NCI-H748 treated with DMSO at 0.1 percent for 48 hours (cell line): ENCODE measurements around the gene SPATA9.
"Not testable (repeated sequence)": the region's sequence is repeated elsewhere in the genome, so short reads cannot be mapped to it uniquely, and the experiment has no call there.

Experiments used
- DNase-seq: peaks from one replicate; lab custom pipeline; 2025; lab: John Stamatoyannopoulos, UW

The SPATA9 gene

DNA sequence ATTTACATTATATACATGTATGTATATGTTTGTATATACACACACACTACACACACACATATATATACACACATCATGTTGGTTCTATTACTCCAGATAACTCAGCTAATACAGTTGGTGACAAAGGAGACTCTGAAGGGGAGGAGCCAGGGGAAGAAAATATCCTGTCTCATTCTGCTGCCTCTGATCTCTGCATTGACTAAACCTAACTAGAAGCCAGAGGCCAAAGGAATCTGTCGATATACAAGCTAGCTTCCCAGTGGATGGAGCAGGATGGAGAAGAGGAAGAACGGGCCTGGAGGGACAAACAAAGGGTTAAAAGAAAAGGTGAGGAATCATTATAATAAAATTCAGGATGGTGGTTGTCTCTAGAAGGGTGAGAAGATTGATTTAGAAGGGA is 34.6 kb upstream of the SPATA9 start:
- no peak for DNase-seq

DNA sequence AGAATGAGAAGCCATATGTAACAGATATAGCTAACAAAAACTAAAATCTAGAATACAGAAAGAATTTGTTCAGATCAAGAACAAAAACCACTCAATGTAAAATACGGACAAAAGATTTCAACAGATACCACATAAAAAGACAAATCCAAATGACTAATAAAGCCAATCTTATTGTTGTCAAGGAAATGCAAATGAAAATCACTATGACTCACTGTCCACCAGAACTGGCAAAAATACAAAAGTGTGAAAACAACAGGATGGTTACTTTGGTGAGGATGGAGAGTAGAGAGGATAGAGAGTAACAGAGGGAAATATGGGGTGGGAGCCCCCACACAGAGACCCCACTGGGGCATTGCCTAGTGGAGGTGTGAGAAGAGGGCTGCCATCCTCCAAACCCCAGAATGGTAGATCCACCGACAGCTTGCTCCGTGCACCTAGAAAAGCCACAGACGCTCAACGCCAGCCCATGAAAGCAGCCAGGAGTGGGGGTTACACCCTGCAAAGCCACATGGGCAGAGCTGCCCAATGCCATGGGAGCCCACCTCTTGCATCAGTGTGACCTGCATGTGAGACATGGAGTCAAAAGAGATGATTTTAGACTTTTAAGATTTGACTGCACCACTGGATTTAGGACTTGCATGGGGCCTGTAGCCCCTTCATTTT is 33.1 kb upstream of the SPATA9 start:
- no peak for DNase-seq

DNA sequence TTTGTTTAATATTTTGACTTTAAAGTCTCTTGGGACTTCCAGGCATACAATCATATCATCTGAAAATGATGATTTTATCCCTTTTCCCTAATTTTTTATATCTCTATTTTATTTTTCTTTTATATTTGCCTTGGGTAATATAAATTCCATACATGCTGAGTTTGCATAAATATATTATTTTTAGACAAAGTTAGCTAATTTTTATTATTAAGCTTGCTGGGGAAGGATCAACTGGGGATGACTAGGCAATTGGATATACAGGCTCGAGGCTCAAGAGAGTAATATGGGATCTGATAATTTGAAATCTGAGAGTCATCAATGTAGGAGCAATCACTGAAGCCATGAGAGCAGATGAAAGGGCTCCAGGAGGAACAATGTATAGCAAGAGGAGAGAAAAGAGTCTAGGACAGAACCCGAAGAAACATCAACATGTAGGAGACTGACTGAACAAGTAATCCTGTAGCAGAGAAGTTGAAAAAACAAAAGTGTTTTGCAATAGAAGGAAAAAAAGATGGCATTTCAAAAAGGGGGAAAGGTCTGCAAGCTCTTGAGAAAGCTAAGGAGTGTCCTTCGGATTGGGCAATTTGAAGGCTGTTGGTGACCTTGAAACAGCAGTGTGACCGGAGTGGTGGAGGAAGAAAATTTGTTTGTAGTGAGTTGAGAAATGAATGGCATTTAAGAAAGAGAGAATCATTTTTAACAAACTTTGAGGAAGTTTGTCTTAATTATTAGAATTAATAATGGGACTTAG is 31.3 kb upstream of the SPATA9 start:
- no peak for DNase-seq

DNA sequence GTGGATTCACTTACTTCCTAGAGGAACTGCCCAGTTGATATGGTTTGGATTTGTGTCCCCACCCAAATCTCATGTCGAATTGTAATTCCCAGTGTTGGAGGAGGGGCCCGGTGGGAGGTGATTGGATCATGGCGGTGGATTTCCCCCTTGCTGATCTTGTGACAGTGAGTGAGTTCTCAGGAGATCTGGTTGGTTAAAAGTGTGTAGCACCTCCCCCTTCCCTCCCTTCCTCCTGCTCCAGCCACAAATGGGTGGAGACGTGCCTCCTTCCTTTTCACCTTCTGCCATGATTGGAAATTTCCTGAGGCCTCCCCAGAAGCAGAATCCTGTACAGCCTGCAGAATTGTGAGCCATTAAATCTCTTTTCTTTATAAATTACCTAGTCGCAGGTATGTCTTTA is 30.5 kb upstream of the SPATA9 start:
- not testable (repeated sequence) for DNase-seq

DNA sequence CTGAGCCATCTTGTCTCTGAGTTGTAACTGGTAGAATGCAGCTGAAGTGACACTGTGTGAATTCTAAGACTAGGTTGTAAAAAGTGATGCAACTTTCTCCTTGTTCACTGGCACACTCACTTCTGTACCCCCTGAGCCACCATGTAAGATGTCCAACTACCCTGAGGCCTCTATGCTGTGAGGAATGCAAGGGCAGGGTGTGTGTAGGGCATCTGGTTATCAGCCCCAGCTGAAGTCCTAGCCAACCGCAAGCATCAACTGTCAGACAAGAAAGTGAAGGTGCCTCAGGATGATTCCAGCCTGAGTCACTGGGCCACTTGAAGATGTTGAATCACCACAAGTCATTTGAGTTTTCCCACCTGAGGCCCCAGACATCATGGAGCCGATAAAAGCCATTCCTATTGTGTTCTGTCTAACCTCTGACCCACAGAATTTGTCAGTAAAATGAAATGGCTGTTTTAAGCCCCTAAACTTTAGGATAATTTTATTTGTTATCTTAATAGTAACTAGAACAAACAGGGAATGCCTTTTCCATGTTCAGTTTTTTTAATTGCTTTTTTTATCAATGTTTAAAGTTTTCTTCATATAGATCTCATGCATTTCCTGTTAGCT is 29.7 kb upstream of the SPATA9 start:
- DNase-seq, result no peak

DNA sequence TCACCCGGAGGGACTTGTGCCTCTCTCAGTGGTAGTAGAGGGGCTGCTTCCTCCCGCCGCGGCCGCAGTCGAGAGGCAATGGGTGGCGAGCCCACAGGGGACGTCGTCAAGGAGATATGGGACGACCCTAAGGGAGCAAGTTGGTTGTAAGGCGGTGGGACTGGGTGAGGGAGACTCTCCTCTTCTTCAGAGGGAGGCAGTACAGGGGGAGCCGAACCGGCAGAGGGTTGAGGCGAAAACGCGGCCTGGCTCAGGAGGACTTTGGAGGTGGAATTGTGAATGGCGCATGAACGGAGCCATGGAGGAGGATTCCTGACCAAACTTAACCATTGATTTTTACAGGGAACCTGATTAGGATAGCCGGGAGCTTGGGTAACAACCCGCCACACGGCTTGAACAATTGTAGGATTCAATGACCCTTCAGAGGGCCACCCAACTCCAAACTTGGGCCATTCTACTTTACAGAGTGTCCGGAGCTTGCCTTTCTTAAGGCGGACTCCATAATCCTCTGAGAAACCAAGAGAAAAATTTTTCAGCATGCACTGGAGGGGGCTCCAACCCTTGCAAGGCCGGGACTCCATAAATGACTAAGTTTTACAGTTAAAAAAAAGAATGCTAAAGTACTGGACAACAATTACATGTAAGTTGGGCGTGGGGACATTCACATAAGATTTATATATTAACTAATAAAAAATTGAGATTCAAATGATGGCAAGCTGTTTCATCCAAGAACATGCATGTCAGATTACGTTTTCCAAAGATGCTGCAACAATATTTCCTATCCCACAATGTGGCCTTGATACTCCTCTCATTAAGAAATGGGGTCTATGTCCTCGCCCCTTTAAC is 28.9 kb upstream of the SPATA9 start:
- no peak for DNase-seq

DNA sequence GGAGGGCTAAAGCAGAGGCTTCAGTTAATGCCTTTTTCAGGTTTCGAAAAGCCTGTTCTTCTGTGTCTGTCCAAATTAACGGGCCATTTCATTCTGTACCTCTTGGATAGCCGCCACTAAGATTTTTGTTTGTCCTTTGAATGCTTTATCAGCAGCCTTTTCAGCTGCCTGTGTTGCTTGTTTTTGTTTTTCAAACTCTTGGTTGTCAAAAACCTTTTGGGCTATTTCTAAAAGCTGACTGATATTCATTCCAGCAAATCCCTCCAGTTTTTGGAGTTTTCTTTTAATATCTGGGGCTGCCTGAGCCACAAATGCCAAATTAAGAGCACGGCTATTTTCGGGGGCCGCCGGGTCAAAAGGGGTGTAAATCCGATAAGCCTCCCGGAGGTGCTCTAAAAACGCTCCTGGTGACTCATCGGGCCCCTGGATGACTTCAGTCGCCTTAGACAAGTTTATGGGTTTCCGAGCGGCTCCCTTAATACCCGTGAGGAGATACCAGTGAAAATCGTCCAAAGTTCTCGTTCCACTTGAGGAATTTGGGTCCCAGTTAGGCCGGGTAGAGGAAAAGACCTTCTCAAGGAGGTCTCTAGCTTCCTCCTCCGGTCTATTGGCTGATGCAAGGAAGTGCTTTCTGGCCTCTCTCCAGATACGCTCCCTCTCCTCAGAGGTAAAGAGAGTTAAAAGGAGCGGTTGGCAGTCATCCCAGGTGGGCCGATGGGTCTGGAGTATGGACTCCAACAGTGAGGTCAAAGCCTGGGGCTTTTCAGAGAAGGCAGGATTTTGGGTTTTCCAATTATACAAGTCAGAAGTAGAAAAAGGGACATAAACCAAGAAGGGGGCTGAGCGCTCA is 28.1 kb upstream of the SPATA9 start:
- not testable (repeated sequence) for DNase-seq

DNA sequence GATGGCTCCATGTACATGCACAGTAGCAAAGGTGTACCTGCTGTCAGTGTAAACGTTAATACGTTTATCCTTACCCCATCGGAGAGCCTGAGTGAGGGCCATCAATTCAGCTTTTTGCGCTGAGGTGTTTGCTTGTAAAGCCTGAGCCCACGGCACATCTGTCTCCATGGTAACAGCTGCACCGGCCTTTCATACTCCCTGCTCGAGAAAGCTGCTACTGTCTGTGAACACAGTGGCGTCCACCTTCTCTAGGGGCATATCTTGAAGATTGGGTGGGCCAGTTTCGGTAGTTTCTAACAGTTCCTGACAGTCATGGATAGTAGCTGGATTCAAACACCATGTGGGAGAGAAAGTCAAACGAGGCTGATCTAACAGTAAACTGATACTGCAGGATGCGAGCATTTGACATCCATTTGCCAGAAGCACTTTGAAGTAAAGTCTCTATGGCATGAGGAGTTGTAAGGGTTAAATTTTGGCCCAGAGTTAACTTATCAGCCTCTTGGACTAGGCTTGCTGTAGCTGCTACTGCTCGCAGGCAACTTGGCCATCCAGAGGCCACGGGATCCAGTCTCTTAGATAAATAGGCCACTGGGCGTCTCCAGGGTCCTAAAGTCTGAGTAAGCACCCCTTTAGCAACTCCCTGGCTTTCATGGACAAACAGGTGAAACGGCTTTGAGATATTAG is 27.3 kb upstream of the SPATA9 start:
- peak; percentile 8 for DNase-seq

DNA sequence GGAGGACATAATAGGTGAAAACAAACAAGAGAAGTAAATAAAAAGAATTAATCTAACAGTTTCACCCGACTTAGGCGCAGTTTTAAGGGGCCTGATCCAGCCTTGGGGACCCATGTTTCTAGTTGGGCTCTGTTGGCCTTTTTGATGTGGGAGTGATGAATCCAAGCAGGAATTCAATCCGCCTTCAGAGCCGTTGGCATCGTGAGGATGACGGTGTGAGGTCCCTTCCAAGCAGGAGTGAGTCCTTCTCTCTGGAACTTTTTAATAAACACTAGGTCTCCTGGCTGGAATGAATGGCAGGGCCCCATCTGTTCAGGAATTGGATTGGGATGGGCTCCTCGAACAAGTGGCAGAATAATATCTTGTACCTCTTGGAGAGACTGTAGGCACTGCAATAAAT is 26.1 kb upstream of the SPATA9 start:
- no peak for DNase-seq

DNA sequence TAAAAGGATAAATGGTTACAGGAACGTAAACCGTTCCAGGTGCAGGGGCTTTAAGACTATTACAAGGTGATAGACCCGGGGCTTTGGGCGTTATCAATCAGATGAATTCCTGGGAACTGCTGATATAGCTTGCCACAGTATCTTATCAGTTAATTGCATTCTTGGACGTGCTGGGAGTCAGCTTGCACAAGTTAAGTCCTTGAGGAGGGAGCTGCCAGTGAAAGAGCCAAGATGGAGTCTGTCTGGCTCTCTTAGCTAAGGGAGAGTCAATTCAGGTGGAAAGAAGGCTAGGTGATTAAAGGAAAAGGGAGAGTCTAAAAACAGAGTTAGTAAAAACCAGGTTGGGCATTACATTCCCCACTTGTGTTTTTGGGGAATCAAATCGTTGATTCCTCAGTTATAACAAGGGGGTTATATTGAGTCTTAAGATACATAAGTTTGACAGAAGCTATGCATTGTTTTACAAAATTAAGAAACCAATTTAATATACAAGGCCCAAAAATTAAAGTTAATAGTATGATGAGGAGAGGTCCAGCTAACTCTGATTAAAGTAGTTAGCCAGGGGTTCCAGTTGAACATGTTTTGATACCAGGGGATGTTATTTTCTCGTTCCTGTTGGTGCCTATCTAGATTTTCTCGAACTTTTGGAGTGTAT is 24.9 kb upstream of the SPATA9 start:
- not testable (repeated sequence) for DNase-seq

DNA sequence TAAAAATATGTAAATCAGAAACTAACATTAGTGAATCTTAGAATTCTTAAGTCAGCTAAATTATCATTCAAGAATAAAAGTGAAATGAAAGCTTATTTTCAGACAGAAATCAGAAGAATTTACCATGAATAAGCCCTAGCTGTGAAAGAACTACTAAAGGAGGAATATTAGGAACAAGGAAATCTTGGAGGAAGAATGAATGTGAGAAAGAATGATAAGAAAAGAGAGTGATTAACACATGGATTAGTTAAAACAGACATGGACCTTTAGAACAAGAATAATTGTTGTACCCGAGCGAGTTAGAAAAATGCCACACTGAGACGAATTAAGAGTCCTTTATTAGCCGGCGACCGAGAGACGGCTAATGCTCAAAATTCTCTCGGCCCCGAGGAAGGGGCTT is 24.3 kb upstream of the SPATA9 start:
- no peak for DNase-seq

DNA sequence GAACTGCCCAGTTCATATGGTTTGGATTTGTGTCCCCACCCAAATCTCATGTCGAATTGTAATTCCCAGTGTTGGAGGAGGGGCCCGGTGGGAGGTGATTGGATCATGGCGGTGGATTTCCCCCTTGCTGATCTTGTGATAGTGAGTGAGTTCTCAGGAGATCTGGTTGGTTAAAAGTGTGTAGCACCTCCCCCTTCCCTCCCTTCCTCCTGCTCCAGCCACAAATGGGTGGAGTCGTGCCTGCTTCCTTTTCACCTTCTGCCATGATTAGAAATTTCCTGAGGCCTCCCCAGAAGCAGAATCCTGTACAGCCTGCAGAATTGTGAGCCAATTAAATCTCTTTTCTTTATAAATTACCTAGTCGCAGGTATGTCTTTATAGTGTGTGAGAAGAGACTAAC is 23.4 kb upstream of the SPATA9 start:
- DNase-seq, result not testable (repeated sequence)

DNA sequence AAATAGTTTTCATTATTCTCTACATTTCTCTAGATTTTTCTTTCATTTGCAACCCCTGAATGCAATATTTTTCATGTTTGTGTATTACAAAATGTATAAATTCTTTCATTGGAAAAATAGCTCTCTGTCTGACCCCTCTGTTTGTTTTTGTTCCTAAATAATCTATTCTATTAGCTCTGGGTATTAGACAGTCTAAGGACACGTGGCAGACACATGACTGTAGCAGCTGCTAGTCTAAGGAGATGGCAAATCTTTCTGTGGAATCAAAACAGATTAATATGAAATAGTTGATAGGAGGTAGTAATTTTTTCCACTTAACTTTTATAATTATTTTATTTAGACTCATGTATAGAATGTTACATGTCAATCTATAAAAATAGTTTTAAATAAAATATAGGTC is 21.4 kb upstream of the SPATA9 start:
- no peak for DNase-seq

DNA sequence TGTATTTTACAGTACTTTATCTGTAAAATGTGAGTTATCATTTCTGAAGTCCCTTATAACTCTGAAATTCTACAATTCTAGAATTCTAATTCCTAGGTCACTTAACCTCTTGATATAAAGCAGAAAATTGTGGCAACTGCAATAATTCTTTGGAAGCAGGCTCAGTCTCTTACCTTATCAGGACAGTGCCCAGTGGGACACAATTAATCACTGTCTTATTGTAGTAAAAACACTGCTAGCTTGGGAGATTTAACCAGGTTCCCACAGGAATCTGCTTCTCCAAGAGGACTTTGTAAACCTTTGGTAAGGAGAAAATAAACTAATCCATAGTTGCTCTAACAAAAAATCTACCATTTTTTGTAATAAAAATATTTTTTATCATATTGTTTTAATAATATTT is 18.3 kb upstream of the SPATA9 start:
- DNase-seq, result no peak

DNA sequence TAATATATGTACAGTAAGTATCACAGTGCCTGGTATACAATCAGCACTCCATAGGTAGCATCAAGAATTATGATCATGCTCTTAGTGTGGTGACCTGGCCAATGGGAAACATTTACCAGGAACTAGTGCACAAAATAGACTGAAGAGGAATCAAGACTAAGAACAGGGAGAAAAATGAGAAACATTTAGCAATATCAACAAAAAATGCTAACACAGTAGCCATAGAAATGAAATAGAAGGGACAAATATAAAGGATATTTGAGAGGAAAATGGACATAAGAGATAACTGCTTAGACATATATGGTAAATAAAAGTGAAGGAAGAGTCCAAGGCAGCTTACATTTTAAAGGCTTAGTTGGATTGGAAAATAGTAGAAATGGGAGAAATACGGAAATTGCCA is 16.5 kb upstream of the SPATA9 start:
- no peak for DNase-seq

DNA sequence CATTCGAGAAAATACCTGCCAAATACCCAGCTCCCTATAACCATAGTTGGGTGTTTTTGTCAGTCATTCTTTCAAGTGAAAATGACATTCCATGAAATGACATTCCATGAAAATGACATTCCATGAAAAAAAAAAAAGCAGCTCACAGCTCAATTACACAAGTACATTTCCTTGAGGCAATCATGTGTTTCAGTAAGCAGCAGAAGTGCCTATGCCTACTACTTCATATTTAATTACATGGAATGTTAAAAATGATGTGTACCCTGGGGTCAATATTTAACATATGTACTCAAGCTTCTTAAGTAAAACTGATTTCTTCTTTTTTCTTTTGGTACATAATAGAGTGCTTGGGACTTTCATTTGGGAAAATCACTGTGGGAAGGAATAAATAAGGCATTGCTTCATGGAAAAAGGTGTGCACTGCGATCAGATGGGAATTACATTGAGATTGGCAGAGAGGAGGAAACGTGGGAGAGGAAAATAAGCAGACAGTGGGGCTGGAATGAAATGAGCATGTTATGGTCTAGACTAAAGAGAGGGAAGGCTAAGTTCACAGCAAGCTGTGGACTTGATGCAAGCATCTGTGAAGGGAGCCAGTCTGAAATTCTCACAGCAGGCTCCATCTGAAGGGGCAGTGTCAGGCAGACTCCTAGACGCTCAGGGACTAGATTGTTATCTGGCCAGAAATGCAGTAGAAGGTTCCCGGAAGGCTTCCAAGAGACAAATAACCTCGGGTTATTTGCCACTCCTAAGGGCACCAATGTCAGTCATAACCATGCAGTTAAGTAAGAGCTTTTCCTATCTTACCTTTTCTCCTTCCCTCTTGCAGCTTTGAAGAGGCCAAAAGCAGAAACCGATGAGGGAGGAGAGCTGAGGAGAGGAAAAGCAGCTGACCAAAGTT is 15.2 kb upstream of the SPATA9 start:
- no peak for DNase-seq

DNA sequence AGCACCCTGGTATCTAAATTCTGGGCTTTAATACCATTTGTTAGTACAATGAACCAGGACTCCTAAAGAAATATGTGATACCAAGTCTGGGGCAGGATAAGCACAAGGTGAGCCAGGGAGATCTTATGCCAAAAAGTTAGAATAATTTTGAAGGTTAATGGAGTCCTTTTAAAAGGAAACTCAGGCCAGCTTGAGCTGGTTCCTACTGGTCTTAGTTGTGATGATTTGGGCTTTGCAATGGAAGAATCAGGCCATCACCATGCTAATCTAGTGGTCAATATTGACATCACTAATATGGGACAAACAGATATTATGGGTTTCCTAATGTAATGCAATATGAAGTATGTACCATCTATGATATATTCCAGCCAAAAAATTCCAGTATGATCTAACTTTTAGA is 7.5 kb upstream of the SPATA9 start:
- no peak for DNase-seq

DNA sequence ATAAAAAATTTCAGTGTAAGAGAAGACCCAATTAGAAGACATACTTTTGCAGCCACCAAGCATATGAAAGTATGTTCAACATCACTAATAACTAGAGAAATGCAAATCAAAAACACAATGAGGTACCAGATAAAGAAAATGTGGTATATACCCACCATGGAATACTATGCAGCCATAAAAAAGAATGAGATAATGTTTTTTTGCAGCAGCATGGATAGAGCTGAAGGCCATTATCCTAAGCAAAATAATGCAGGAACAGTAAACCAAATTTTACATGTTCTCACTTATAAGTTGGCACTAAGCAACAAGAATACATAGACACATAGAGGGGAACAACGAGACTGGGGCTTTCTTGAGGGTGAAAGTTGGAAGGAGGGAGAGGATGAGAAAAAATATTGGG is 6.9 kb upstream of the SPATA9 start:
- no peak for DNase-seq

DNA sequence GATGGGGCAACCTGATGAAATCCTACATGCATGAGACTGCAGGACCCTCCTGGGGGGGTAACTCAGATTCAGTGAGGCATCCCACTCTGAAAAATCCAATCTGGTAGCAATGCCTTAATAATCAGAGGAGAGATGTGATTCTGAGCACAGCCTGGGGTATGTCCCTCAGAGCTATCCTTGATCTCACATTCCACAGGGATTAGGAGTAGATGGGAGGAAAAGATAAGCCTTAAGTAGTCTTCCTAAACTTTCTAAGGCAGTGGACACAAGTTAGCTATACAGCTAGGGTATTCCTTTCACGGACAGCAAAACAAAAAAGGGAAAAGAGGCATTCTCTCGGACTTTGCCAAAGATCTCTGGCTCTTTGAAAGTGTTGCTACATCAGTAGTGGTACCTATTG is 3.9 kb upstream of the SPATA9 start:
- DNase-seq, result no peak
